ENCODE results near the gene SRSF7.

SRSF7 gene

GRCh38 chr2:38735999-38736320 lies 15.2 kb downstream of the SRSF7 start:
- peaks cover under 1% of the 10 kb centered on the region; the same call in 1 of the 2 replicates for H3K79me2 ChIP-seq (ENCODE audit: control insufficient read depth, low read length)
- H3K9me2 ChIP-seq (replicated peaks; ENCODE audit: control insufficient read depth, low read length): no peaks in the 10 kb centered on the region
- no peak for TF ChIP-seq CTCF (IDR thresholded peaks at IDR 0.05; ENCODE audit: low read depth, low read length, poor library complexity, severe bottlenecking)
- no peak for TF ChIP-seq EZH2phosphoT487 (IDR thresholded peaks at IDR 0.05; ENCODE audit: borderline replicate concordance, low read length)
- no peaks in the 10 kb centered on the region for H3K27me3 ChIP-seq (ENCODE audit: control insufficient read depth, low read length)
- no peak overlapping the region for H3K4me2 ChIP-seq (ENCODE audit: low read length)
- no peak overlapping the region for H3K4me3 ChIP-seq (ENCODE audit: low read length)
- H3K4me1 ChIP-seq (ENCODE audit: control insufficient read depth, low read length): no peaks in the 10 kb centered on the region
- H3F3A ChIP-seq (ENCODE audit: control insufficient read depth, insufficient read depth): peaks cover 16% of the 10 kb centered on the region
- peaks cover 34% of the 10 kb centered on the region for H3K36me3 ChIP-seq (ENCODE audit: control insufficient read depth, low read length)
- peaks cover 7% of the 10 kb centered on the region; the same call in 1 of the 2 replicates for H4K20me1 ChIP-seq (ENCODE audit: control insufficient read depth, insufficient read depth, low read depth, low read length)
- H3K27ac ChIP-seq (ENCODE audit: low read depth, low read length): no peak overlapping the region
- no peaks in the 10 kb centered on the region for H3K9me3 ChIP-seq (ENCODE audit: control insufficient read depth, insufficient read depth, low read length)

- H3K36me3 ChIP-seq (ENCODE audit: control insufficient read depth, low read length): peaks cover 22% of the 10 kb centered on the region
- no peaks in the 10 kb centered on the region for H3K79me2 ChIP-seq (ENCODE audit: control insufficient read depth, low read length)
- H3K9me3 ChIP-seq (ENCODE audit: control insufficient read depth, insufficient read depth, low read length): no peaks in the 10 kb centered on the region
- no peaks in the 10 kb centered on the region for H3K4me1 ChIP-seq (ENCODE audit: control insufficient read depth, low read length)
- no peaks in the 10 kb centered on the region for H3K27me3 ChIP-seq (ENCODE audit: control insufficient read depth, low read length)
- peaks cover 12% of the 10 kb centered on the region for H3F3A ChIP-seq (ENCODE audit: control insufficient read depth, insufficient read depth)
- no peaks in the 10 kb centered on the region for H3K9me2 ChIP-seq (replicated peaks; ENCODE audit: control insufficient read depth, low read length)
- no peak overlapping the region for H3K4me3 ChIP-seq (ENCODE audit: low read length)
- no peaks in the 10 kb centered on the region for H4K20me1 ChIP-seq (ENCODE audit: control insufficient read depth, insufficient read depth, low read depth, low read length)
- no peak overlapping the region for H3K4me2 ChIP-seq (ENCODE audit: low read length)
- TF ChIP-seq EZH2phosphoT487 (IDR thresholded peaks at IDR 0.05; ENCODE audit: borderline replicate concordance, low read length) (no peak), CTCF (IDR thresholded peaks at IDR 0.05; ENCODE audit: low read depth, low read length, poor library complexity, severe bottlenecking) (no peak)
- H3K27ac ChIP-seq (ENCODE audit: low read depth, low read length): no peak overlapping the region
Measured at GRCh38 chr2:38734299-38735058, 16.7 kb downstream of the SRSF7 start.

GRCh38 chr2:38733300-38733971 lies 17.7 kb downstream of the SRSF7 start:
- H3K9me2 ChIP-seq (replicated peaks; ENCODE audit: control insufficient read depth, low read length): no peaks in the 10 kb centered on the region
- peaks cover 14% of the 10 kb centered on the region for H3K36me3 ChIP-seq (ENCODE audit: control insufficient read depth, low read length)
- no peaks in the 10 kb centered on the region for H3K27me3 ChIP-seq (ENCODE audit: control insufficient read depth, low read length)
- TF ChIP-seq EZH2phosphoT487 (IDR thresholded peaks at IDR 0.05; ENCODE audit: borderline replicate concordance, low read length) (no peak), CTCF (IDR thresholded peaks at IDR 0.05; ENCODE audit: low read depth, low read length, poor library complexity, severe bottlenecking) (no peak)
- no peak overlapping the region for H3K27ac ChIP-seq (ENCODE audit: low read depth, low read length)
- H3K9me3 ChIP-seq (ENCODE audit: control insufficient read depth, insufficient read depth, low read length): no peaks in the 10 kb centered on the region
- peaks cover 12% of the 10 kb centered on the region for H3F3A ChIP-seq (ENCODE audit: control insufficient read depth, insufficient read depth)
- no peak overlapping the region for H3K4me3 ChIP-seq (ENCODE audit: low read length)
- no peaks in the 10 kb centered on the region for H3K4me1 ChIP-seq (ENCODE audit: control insufficient read depth, low read length)
- H3K4me2 ChIP-seq (ENCODE audit: low read length): no peak overlapping the region
- no peaks in the 10 kb centered on the region for H3K79me2 ChIP-seq (ENCODE audit: control insufficient read depth, low read length)
- no peaks in the 10 kb centered on the region for H4K20me1 ChIP-seq (ENCODE audit: control insufficient read depth, insufficient read depth, low read depth, low read length)

Measured in DOHH2 (cell line).